HCT116 (cell line): ENCODE measurements around the gene SIGLEC7. TPM values are rescaled to one million over a fixed set of nuclear protein-coding genes. Genes with fewer than 3 reads are reported as not detected.

Experiments
- ATAC-seq: fragments of 200-7000 bp; cut with Tn5 transposase; 2 replicates; pipeline ENCODE4 v1.9.1; 2020; ENCODE audit warnings: mild to moderate bottlenecking, moderate library complexity
- BruUV-seq: library from RNA; stranded (reverse); fragments of 400-500 nt; replicated peaks from 2 replicates; lab custom pipeline; 2021; lab: Mats Ljungman, UMichigan
- CTCF ChIA-PET: fragments of 300-600 bp; sonication (Branson Sonifier 250); formaldehyde crosslinking; loops from one replicate; lab custom pipeline; 2021; ENCODE audit warnings: antibody characterized with exemption; lab: Charles Lee
- POLR2A ChIA-PET: fragments of 300-600, 350-600 bp; sonication (Branson Sonifier 250); formaldehyde crosslinking; loops from one replicate; lab custom pipeline; 2021; ENCODE audit warnings: antibody characterized with exemption; lab: Charles Lee
- RAD21 ChIA-PET, 2 experiments: fragments of 300-600 bp; sonication (Branson Sonifier 250); formaldehyde crosslinking; loops; one replicate each; lab custom pipeline; 2023; ENCODE audit warnings: low total read pairs in 2 of 2; ENCODE audit not compliant: uncharacterized antibody in 2 of 2, unreplicated experiment in 2 of 2, low non-redundant PET in 1 of 2; lab: Charles Lee
- DNase-seq: peaks from one replicate; pipeline ENCODE4 v3.0.0-alpha.2; 2010; ENCODE audit warnings: low read depth, low spot score
- H2AFZ ChIP-seq: fragments of 200-600 bp; shearing (Covaris generic), sonication (generic); 2 replicates; pipeline ENCODE4 v1.6.1; 2017; ENCODE audit warnings: low read depth, mixed run types, mixed read lengths, antibody characterized with exemption, low read length; ENCODE audit not compliant: poor library complexity, severe bottlenecking
- H3K27ac ChIP-seq: 2 replicates; pipeline ENCODE4 v1.5.1; 2012; ENCODE audit warnings: low read depth, low read length
- H3K27me3 ChIP-seq: fragments of 200-600 bp; sonication (generic); 2 replicates; pipeline ENCODE4 v1.6.1; 2016; ENCODE audit warnings: mixed run types, low read length, mixed read lengths; ENCODE audit not compliant: insufficient read depth
- H3K36me3 ChIP-seq, 2 experiments: fragments of 200-500 bp in 1 of 2; fragments of 200-600 bp in 1 of 2; sonication (Bioruptor generic) in 1 of 2; sonication (generic) in 1 of 2; 2 replicates each; pipeline versions ENCODE4 v1.5.1 to v1.6.1; 2014 to 2016; ENCODE audit warnings: low read length in 2 of 2, inconsistent platforms in 1 of 2, mixed read lengths in 1 of 2, mixed run types in 1 of 2; ENCODE audit not compliant: insufficient read depth in 2 of 2, control insufficient read depth in 1 of 2
- H3K4me1 ChIP-seq, 2 experiments: fragments of 200-600 bp in 1 of 2; sonication (generic) in 1 of 2; 2 replicates each; pipeline versions ENCODE4 v1.5.1 to v1.6.1; 2012 to 2017; ENCODE audit warnings: low read length in 2 of 2, inconsistent platforms in 1 of 2, mild to moderate bottlenecking in 1 of 2, mixed read lengths in 1 of 2, mixed run types in 1 of 2, moderate library complexity in 1 of 2; ENCODE audit not compliant: insufficient read depth in 2 of 2, control insufficient read depth in 1 of 2
- H3K4me2 ChIP-seq: fragments of 200-600 bp; sonication (generic); 2 replicates; pipeline ENCODE4 v1.6.1; 2017; ENCODE audit warnings: mixed run types, low read length, mixed read lengths
- H3K4me3 ChIP-seq, 2 experiments: fragments of 200-600 bp in 1 of 2; sonication (generic) in 1 of 2; replicated peaks in 1 of 2; 2 replicates each; pipeline ENCODE4 v1.5.1; 2011 to 2016; ENCODE audit warnings: low read length in 2 of 2, control low read depth in 1 of 2, low read depth in 1 of 2, mild to moderate bottlenecking in 1 of 2, mixed read lengths in 1 of 2, mixed run types in 1 of 2
- H3K79me2 ChIP-seq: fragments of 200-600 bp; sonication (generic); 2 replicates; pipeline ENCODE4 v1.6.1; 2017; ENCODE audit warnings: mild to moderate bottlenecking, mixed run types, low read length, moderate library complexity, mixed read lengths; ENCODE audit not compliant: insufficient read depth
- H3K9ac ChIP-seq: fragments of 200-600 bp; sonication (generic); 2 replicates; pipeline ENCODE4 v1.6.1; 2016; ENCODE audit warnings: low read length, mixed read lengths
- H3K9me2 ChIP-seq: fragments of 200-600 bp; sonication (generic), shearing (Covaris generic); 2 replicates; pipeline ENCODE4 v1.6.1; 2017; ENCODE audit warnings: mixed run types, mild to moderate bottlenecking, moderate library complexity; ENCODE audit not compliant: insufficient read depth
- H3K9me3 ChIP-seq, 2 experiments: fragments of 200-500 bp in 1 of 2; fragments of 200-600 bp in 1 of 2; sonication (Bioruptor generic) in 1 of 2; sonication (generic) in 1 of 2; 2 replicates each; pipeline ENCODE4 v1.6.1; 2014 to 2017; ENCODE audit warnings: low read length in 2 of 2, mixed read lengths in 2 of 2, inconsistent platforms in 1 of 2, low read depth in 1 of 2, mild to moderate bottlenecking in 1 of 2, mixed run types in 1 of 2, moderate library complexity in 1 of 2; ENCODE audit not compliant: control insufficient read depth in 1 of 2, insufficient read depth in 1 of 2
- H4K20me1 ChIP-seq: fragments of 200-600 bp; sonication (generic), shearing (Covaris generic); 2 replicates; pipeline ENCODE4 v1.6.1; 2017; ENCODE audit warnings: mixed run types, mild to moderate bottlenecking, moderate library complexity; ENCODE audit not compliant: insufficient read depth
- ELF1 ChIP-seq: IDR thresholded peaks from 2 replicates; pipeline ENCODE4 v1.6.1; 2012; ENCODE audit warnings: low read depth, borderline replicate concordance
- SIN3A ChIP-seq: IDR thresholded peaks from 2 replicates; pipeline ENCODE4 v1.6.1; 2012; ENCODE audit warnings: low read depth
- intact Hi-C: fragments of 100-400 bp; cut with micrococcal nuclease; formaldehyde crosslinking; loops from 2 replicates; pipeline ENCODE4 v1.10.0; 2022
- total RNA-seq: library from RNA; stranded (reverse); gene quantifications from one replicate; pipeline ENCODE4 v1.2.1, GENCODE V29; 2021; ENCODE audit not compliant: unreplicated experiment
- TF ChIP-seq, protein P1 (sequence below), 3 experiments: fragments of 200-600 bp in 1 of 3; sonication (generic) in 1 of 3; IDR thresholded peaks in 2 of 3; conservative IDR thresholded peaks in 1 of 3; 2 replicates each; pipeline ENCODE4 v1.5.1; 2012 to 2017; ENCODE audit warnings: low read depth in 2 of 3, low read length in 2 of 3, antibody characterized with exemption in 1 of 3, borderline replicate concordance in 1 of 3, control low read depth in 1 of 3, mild to moderate bottlenecking in 1 of 3, mixed read lengths in 1 of 3, mixed run types in 1 of 3, moderate library complexity in 1 of 3; ENCODE audit not compliant: insufficient read depth in 1 of 3

The SIGLEC7 gene
- total RNA-seq, 1 experiment from 2014 or later: not detected

- TF ChIP-seq, protein P1, sequence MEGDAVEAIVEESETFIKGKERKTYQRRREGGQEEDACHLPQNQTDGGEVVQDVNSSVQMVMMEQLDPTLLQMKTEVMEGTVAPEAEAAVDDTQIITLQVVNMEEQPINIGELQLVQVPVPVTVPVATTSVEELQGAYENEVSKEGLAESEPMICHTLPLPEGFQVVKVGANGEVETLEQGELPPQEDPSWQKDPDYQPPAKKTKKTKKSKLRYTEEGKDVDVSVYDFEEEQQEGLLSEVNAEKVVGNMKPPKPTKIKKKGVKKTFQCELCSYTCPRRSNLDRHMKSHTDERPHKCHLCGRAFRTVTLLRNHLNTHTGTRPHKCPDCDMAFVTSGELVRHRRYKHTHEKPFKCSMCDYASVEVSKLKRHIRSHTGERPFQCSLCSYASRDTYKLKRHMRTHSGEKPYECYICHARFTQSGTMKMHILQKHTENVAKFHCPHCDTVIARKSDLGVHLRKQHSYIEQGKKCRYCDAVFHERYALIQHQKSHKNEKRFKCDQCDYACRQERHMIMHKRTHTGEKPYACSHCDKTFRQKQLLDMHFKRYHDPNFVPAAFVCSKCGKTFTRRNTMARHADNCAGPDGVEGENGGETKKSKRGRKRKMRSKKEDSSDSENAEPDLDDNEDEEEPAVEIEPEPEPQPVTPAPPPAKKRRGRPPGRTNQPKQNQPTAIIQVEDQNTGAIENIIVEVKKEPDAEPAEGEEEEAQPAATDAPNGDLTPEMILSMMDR (IDR thresholded peaks at IDR 0.05 in 2 of 3, conservative IDR thresholded peaks at IDR 0.05 in 1 of 3; ENCODE audit: borderline replicate concordance in 1 of 3, insufficient read depth in 1 of 3, low read depth in 2 of 3, low read length in 2 of 3): no peak
These were observed 31.5 kb upstream of the SIGLEC7 start (continued) for GRCh38 chr19:51110666-51110971.

DNA sequence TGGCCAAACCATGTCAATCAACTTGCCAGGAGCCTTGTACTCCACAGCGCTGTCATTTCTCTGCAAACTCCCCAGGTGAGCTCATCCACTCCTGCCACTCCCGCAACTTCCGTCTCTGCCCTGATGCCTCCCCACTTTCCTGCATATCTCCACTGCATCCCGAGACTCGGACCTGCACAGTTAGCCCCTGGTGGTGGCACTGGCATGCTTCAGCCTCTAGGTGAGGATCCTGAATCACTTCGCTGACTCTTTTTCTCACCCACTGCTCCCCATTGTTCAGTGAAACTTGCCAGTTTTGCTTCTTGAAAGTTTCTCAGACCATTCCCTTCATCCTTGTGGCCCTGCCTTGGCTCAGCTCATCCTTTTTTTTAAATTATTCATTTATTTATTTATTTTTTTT, 30.5 kb upstream of the SIGLEC7 start:
- H3K36me3 ChIP-seq: no peaks in the 10 kb centered on the region
- no peak overlapping the region for H3K27ac ChIP-seq
- peaks cover 14% of the 10 kb centered on the region for H3K79me2 ChIP-seq
- H3K4me3 ChIP-seq: no peak overlapping the region
- ChIA-PET RAD21 (no interaction called here), POLR2A (no interaction called here), CTCF (interaction anchor here (1.2 kb wide), 1 partner anchor 148 kb away, joined by 3 read pairs; no protein-coding TSS in a partner anchor)
- H4K20me1 ChIP-seq: no peaks in the 10 kb centered on the region
- H3K27me3 ChIP-seq: no peaks in the 10 kb centered on the region; the same call in 1 of the 2 replicates
- H3K4me1 ChIP-seq: peaks cover 19 to 37% of the 10 kb centered on the region in 2 experiments
- intact Hi-C loops: no loop called here
- H3K9ac ChIP-seq: no peak overlapping the region
- peak overlapping the region; percentile 38 for H3K4me2 ChIP-seq
- DNase-seq (peak; percentile 40), ATAC-seq (peak; percentile 39)
- H2AFZ ChIP-seq: no peak overlapping the region
- BruUV-seq: no TSS peak
- no peaks in the 10 kb centered on the region for H3K9me2 ChIP-seq
- TF ChIP-seq, protein P1 (IDR thresholded peaks at IDR 0.05 in 2 of 3, conservative IDR thresholded peaks at IDR 0.05 in 1 of 3; ENCODE audit: borderline replicate concordance in 1 of 3, insufficient read depth in 1 of 3, low read depth in 2 of 3, low read length in 2 of 3): peak in 2 of 3 experiments; percentile 62 to 77; a peak in 4 of 6 replicates
- TF ChIP-seq SIN3A (no peak), ELF1 (no peak)
- no peaks in the 10 kb centered on the region for H3K9me3 ChIP-seq
